SU-DHL-6 (cell line): ENCODE results near the gene ABHD17B.

Experiments
- H2AFZ ChIP-seq: fragments of 200-600 bp; sonication (generic); 2 replicates; pipeline ENCODE4 v1.6.1; 2014; ENCODE audit warnings: low read depth, mild to moderate bottlenecking, moderate library complexity, mixed read lengths, antibody characterized with exemption, low read length; ENCODE audit not compliant: severe bottlenecking
- H3F3A ChIP-seq: fragments of 200-600 bp; shearing (Covaris generic); 2 replicates; pipeline ENCODE4 v1.6.0; 2016; ENCODE audit warnings: antibody characterized with exemption, mild to moderate bottlenecking; ENCODE audit not compliant: insufficient read depth
- H3K27ac ChIP-seq: fragments of 200-600 bp; sonication (generic); 2 replicates; pipeline ENCODE4 v1.5.1; 2016; ENCODE audit warnings: low read depth, mild to moderate bottlenecking, low read length, moderate library complexity, mixed read lengths
- H3K27me3 ChIP-seq: fragments of 200-600 bp; sonication (generic), shearing (Covaris generic); 2 replicates; pipeline ENCODE4 v1.6.0; 2014; ENCODE audit warnings: mild to moderate bottlenecking, low read length
- H3K36me3 ChIP-seq: fragments of 200-600 bp; sonication (generic); 2 replicates; pipeline ENCODE4 v1.6.1; 2014; ENCODE audit warnings: mild to moderate bottlenecking, low read length, mixed read lengths
- H3K4me2 ChIP-seq: fragments of 300-600, 200-600 bp; shearing (Covaris generic), sonication (generic); 2 replicates; pipeline ENCODE4 v1.6.0; 2014; ENCODE audit warnings: low read length, low read depth, mild to moderate bottlenecking; ENCODE audit not compliant: poor library complexity, severe bottlenecking
- H3K4me3 ChIP-seq: fragments of 200-600 bp; sonication (generic); 2 replicates; pipeline ENCODE4 v1.5.1; 2014; ENCODE audit warnings: antibody characterized with exemption, low read length, mild to moderate bottlenecking, mixed read lengths; ENCODE audit not compliant: insufficient read depth, poor library complexity, severe bottlenecking
- H3K79me2 ChIP-seq: fragments of 200-600 bp; sonication (generic); 2 replicates; pipeline ENCODE4 v1.6.1; 2014; ENCODE audit warnings: mild to moderate bottlenecking, low read length, moderate library complexity; ENCODE audit not compliant: insufficient read depth
- H3K9ac ChIP-seq: fragments of 200-600 bp; sonication (generic); 2 replicates; pipeline ENCODE4 v1.7.0; 2014; ENCODE audit warnings: mild to moderate bottlenecking, low read length
- H3K9me2 ChIP-seq: fragments of 200-600 bp; sonication (generic); replicated peaks from 2 replicates; pipeline ENCODE4 v1.6.1; 2014; ENCODE audit warnings: low read length; ENCODE audit not compliant: insufficient read depth
- H3K9me3 ChIP-seq: fragments of 200-600 bp; sonication (generic); 2 replicates; pipeline ENCODE4 v1.6.1; 2014; ENCODE audit warnings: low read length, mixed read lengths; ENCODE audit not compliant: insufficient read depth
- H4K20me1 ChIP-seq: fragments of 200-600 bp; sonication (generic); 2 replicates; pipeline ENCODE4 v1.6.1; 2014; ENCODE audit warnings: low read depth, mild to moderate bottlenecking, antibody characterized with exemption, low read length, moderate library complexity, mixed read lengths
- CTCF ChIP-seq: fragments of 200-600 bp; sonication (generic); IDR thresholded peaks from one replicate; pipeline ENCODE4 v1.5.1; 2017; ENCODE audit warnings: antibody characterized with exemption, mild to moderate bottlenecking, low read length, moderate library complexity; ENCODE audit not compliant: insufficient read depth, poor library complexity, severe bottlenecking
- EZH2phosphoT487 ChIP-seq: fragments of 200-600 bp; sonication (generic), shearing (Covaris generic); conservative IDR thresholded peaks from 2 replicates; pipeline ENCODE4 v1.6.1; 2018; ENCODE audit warnings: mild to moderate bottlenecking, antibody characterized with exemption, low read length, moderate library complexity, mixed read lengths

ABHD17B gene

GRCh38 chr9:71822456-71822855, 88.5 kb downstream of the ABHD17B start:
- no peak overlapping the region for H3K27ac ChIP-seq
- no peaks in the 10 kb centered on the region for H3K9me3 ChIP-seq
- H3K4me2 ChIP-seq = no peak overlapping the region

GRCh38 chr9:71821405-71821804, 89.6 kb downstream of the ABHD17B start:
- no peaks in the 10 kb centered on the region for H3K27me3 ChIP-seq
- H3K79me2 ChIP-seq = no peaks in the 10 kb centered on the region
- H3K4me3 ChIP-seq = no peak overlapping the region
- no peak overlapping the region for H3K27ac ChIP-seq
- no peaks in the 10 kb centered on the region for H3F3A ChIP-seq
- no peak overlapping the region for H3K9ac ChIP-seq
- H4K20me1 ChIP-seq = no peaks in the 10 kb centered on the region
- TF ChIP-seq CTCF (no peak), EZH2phosphoT487 (no peak)
- H3K9me2 ChIP-seq = no peaks in the 10 kb centered on the region
- H3K36me3 ChIP-seq = no peaks in the 10 kb centered on the region
- H3K9me3 ChIP-seq = no peaks in the 10 kb centered on the region
- H2AFZ ChIP-seq = no peak overlapping the region
- H3K4me2 ChIP-seq = no peak overlapping the region

More at GRCh38 chr9:71822456-71822855, 88.5 kb downstream of the ABHD17B start:
- no peaks in the 10 kb centered on the region for H3K9me2 ChIP-seq
- no peak overlapping the region for H2AFZ ChIP-seq
- H3K36me3 ChIP-seq = no peaks in the 10 kb centered on the region
- TF ChIP-seq EZH2phosphoT487 (no peak), CTCF (no peak)
- no peak overlapping the region for H3K9ac ChIP-seq
- H3K27me3 ChIP-seq = no peaks in the 10 kb centered on the region
- H3K79me2 ChIP-seq = no peaks in the 10 kb centered on the region
- no peak overlapping the region for H3K4me3 ChIP-seq
- H4K20me1 ChIP-seq = no peaks in the 10 kb centered on the region
- H3F3A ChIP-seq = no peaks in the 10 kb centered on the region

- Histone ChIP-seq H3K4me3 (no peak overlapping the region), H4K20me1 (no peaks in the 10 kb centered on the region), H3K4me2 (no peak overlapping the region), H3K27ac (no peak overlapping the region), H3K9ac (no peak overlapping the region), H3F3A (no peaks in the 10 kb centered on the region), H2AFZ (no peak overlapping the region), H3K36me3 (no peaks in the 10 kb centered on the region), H3K79me2 (no peaks in the 10 kb centered on the region), H3K27me3 (no peaks in the 10 kb centered on the region), H3K9me3 (no peaks in the 10 kb centered on the region), H3K9me2 (no peaks in the 10 kb centered on the region)
- TF ChIP-seq CTCF (no peak), EZH2phosphoT487 (no peak)
Measured at GRCh38 chr9:71820403-71820921, 90.5 kb downstream of the ABHD17B start.
